Left ventricle myocardium superior (tissue), 1 donor: ENCODE data around the gene RRP36. TPM values are rescaled to one million over a fixed set of nuclear protein-coding genes. Genes with fewer than 3 reads are reported as not detected.
"Not testable (repeated sequence)": the region's sequence is repeated elsewhere in the genome, so short reads cannot be mapped to it uniquely, and the experiment has no call there.

Source experiments
- ATAC-seq: fragments of 200-7000 bp; cut with Tn5 transposase; one replicate; pipeline ENCODE4 v1.9.1; 2020; ENCODE audit warnings: mild to moderate bottlenecking, moderate library complexity
- DNase-seq: peaks from one replicate; pipeline ENCODE4 v3.0.0-alpha.2; 2020
- intact Hi-C: fragments of 100-400 bp; cut with micrococcal nuclease; formaldehyde crosslinking; loops from one replicate; pipeline ENCODE4 v1.11.0; 2022
- long read RNA-seq: library from polyadenylated mRNA; unstranded; transcript quantifications from one replicate; pipeline ENCODE4 v2.0.0, GENCODE V29; 2021
- total RNA-seq: library from RNA; stranded (reverse); fragmentation: NEBNext Ultra II Directional; extraction: Animal tissue kit (Norgen Biotek cat#: 25700); gene quantifications from one replicate; pipeline ENCODE4 v1.2.1, GENCODE V29; 2021
- donor health status: DM: no; HTN: yes; CAD: no; lungs with severe emphysema.

The RRP36 gene
- total RNA-seq: 27.6 TPM
- long read RNA-seq, transcript RRP36-201 (7 exons, 1,159 nt): major isoform, 32 of 36 reads
- long read RNA-seq, partial matches to known transcripts: 0 of 36 reads
- long read RNA-seq, other reads (novel, unspliced or antisense): 4 of 36 reads

GRCh38 chr6:43021270-43022047, at the start of gene RRP36:
Gene RRP36, plus strand, starts transcription at chr6:43021623. Its CDS starts 32 bp downstream, at chr6:43021655.
- intact Hi-C loops: no loop called here
- ATAC-seq (peak; percentile 77), DNase-seq (peak; percentile 91)

- no peak for DNase-seq
- intact Hi-C loops: no loop called here
- no peak for ATAC-seq
These were observed 49.6 kb upstream of the RRP36 start for GRCh38 chr6:42971746-42972327.

GRCh38 chr6:42973926-42974325, 47.5 kb upstream of the RRP36 start:
- no peak for ATAC-seq
- intact Hi-C loops: no loop called here

GRCh38 chr6:42974919-42975505, 46.4 kb upstream of the RRP36 start:
- intact Hi-C loops: no loop called here
- DNase-seq (no peak), ATAC-seq (no peak)

More at GRCh38 chr6:42973926-42974325, 47.5 kb upstream of the RRP36 start:
- no peak for DNase-seq

- ATAC-seq (no peak), DNase-seq (peak; percentile 53)
- intact Hi-C loops: no loop called here
These were observed 43.0 kb upstream of the RRP36 start for GRCh38 chr6:42978487-42978838.

- DNase-seq (peak; percentile 95), ATAC-seq (peak; percentile 96)
- intact Hi-C loops: no loop called here
These were observed 42.4 kb upstream of the RRP36 start, which contains the start of gene PEX6 for GRCh38 chr6:42978839-42979522. Gene PEX6, minus strand, starts transcription at chr6:42979181. Its CDS starts 31 bp downstream, at chr6:42979150.

- DNase-seq (no peak), ATAC-seq (peak; percentile 3)
- intact Hi-C loops: no loop called here
These were observed 41.8 kb upstream of the RRP36 start for GRCh38 chr6:42979523-42980177.

GRCh38 chr6:42981836-42982235, 39.6 kb upstream of the RRP36 start:
- no peak for DNase-seq
- intact Hi-C loops: no loop called here
- ATAC-seq: no peak

GRCh38 chr6:42984001-42984923, 37.2 kb upstream of the RRP36 start, which contains the start of gene PPP2R5D:
Gene PPP2R5D, plus strand, starts transcription at chr6:42984570. Its CDS starts 108 bp downstream, at chr6:42984678.
- intact Hi-C loops: no loop called here
- DNase-seq: peak; percentile 97
- ATAC-seq: peak; percentile 96

GRCh38 chr6:42984924-42985475, 36.4 kb upstream of the RRP36 start:
- intact Hi-C loops: no loop called here
- DNase-seq (peak; percentile 39), ATAC-seq (peak; percentile 8)

- ATAC-seq (no peak), DNase-seq (no peak)
- intact Hi-C loops: no loop called here
These were observed 33.6 kb upstream of the RRP36 start for GRCh38 chr6:42987533-42988451.

GRCh38 chr6:42988486-42989020, 32.9 kb upstream of the RRP36 start:
- DNase-seq (no peak), ATAC-seq (no peak)
- intact Hi-C loops: no loop called here

- DNase-seq: no peak
- no peak for ATAC-seq
- intact Hi-C loops: no loop called here
These were observed 31.5 kb upstream of the RRP36 start for GRCh38 chr6:42989923-42990322.

GRCh38 chr6:42993445-42993844, 28.0 kb upstream of the RRP36 start:
- ATAC-seq (no peak), DNase-seq (no peak)
- intact Hi-C loops: no loop called here

GRCh38 chr6:42996513-42996912, 24.9 kb upstream of the RRP36 start:
- intact Hi-C loops: no loop called here
- no peak for ATAC-seq
- no peak for DNase-seq

- ATAC-seq, DNase-seq, intact Hi-C loops: not testable (repeated sequence)
These were observed 23.2 kb upstream of the RRP36 start for GRCh38 chr6:42998205-42998604.
